GM20000 (cell line): Measurements from ENCODE around the gene PTEN.

Experiments
- DNase-seq: peaks from one replicate; pipeline ENCODE4 v3.0.0; 2012; ENCODE audit warnings: low spot score
- CTCF ChIP-seq: IDR thresholded peaks from 2 replicates; pipeline ENCODE4 v1.5.1; 2012; ENCODE audit warnings: mild to moderate bottlenecking, control low read depth; ENCODE audit errors: extremely low read depth, missing control alignments

PTEN gene

GRCh38 chr10:87945984-87946383, 82.6 kb downstream of the PTEN start:
- no peak for TF ChIP-seq CTCF
- no peak for DNase-seq

GRCh38 chr10:87952612-87953011, 89.2 kb downstream of the PTEN start:
- TF ChIP-seq CTCF = no peak
- DNase-seq = no peak

GRCh38 chr10:87956055-87956454, 92.6 kb downstream of the PTEN start:
- no peak for TF ChIP-seq CTCF
- no peak for DNase-seq

- DNase-seq = no peak
- TF ChIP-seq CTCF = no peak
These were observed 94.3 kb downstream of the PTEN start for GRCh38 chr10:87957702-87958101.

- DNase-seq = no peak
- TF ChIP-seq CTCF = no peak
These were observed 96.8 kb downstream of the PTEN start for GRCh38 chr10:87960230-87960629.

- no peak for TF ChIP-seq CTCF
- DNase-seq = no peak
These were observed 97.9 kb downstream of the PTEN start for GRCh38 chr10:87961314-87961713.

- DNase-seq = no peak
- no peak for TF ChIP-seq CTCF
These were observed 103.0 kb downstream of the PTEN start for GRCh38 chr10:87966459-87966858.
